Naive thymus-derived CD4-positive, alpha-beta T cell (primary cell): ENCODE measurements around the gene NDUFS8. TPM values are rescaled to one million over a fixed set of nuclear protein-coding genes. Genes with fewer than 3 reads are reported as not detected.

Source experiments
- ATAC-seq: fragments of 150-1000 bp; cut with Tn5 transposase; 2 replicates; pipeline ENCODE4 v1.10.0; 2021; ENCODE audit warnings: mild to moderate bottlenecking, moderate library complexity
- CTCF ChIA-PET: fragments of 350-600 bp; sonication (Branson Sonifier 250); formaldehyde crosslinking; loops from one replicate; lab custom pipeline; 2021; ENCODE audit warnings: antibody characterized with exemption; lab: Charles Lee
- POLR2A ChIA-PET: fragments of 350-600 bp; sonication (Branson Sonifier 250); formaldehyde crosslinking; loops from one replicate; lab custom pipeline; 2021; ENCODE audit warnings: antibody characterized with exemption, inconsistent platforms; lab: Charles Lee
- DNase-seq, 9 donors: peaks; one replicate each; pipeline versions ENCODE4 v3.0.0 to v3.0.0-alpha.2; 2020 to 2022; ENCODE audit warnings: mixed read lengths in 1 of 9
- H3K27ac ChIP-seq: one replicate; pipeline ENCODE4 v1.7.0; 2013; ENCODE audit warnings: mild to moderate bottlenecking, low read depth, low read length, moderate library complexity
- H3K27me3 ChIP-seq, 2 donors: one replicate each; pipeline ENCODE4 v1.7.0; 2013; ENCODE audit warnings: low read length in 2 of 2, mild to moderate bottlenecking in 2 of 2, moderate library complexity in 2 of 2; ENCODE audit not compliant: control insufficient read depth in 2 of 2, insufficient read depth in 2 of 2
- H3K36me3 ChIP-seq, 3 experiments: 1 replicate in 2 of 3; 2 replicates in 1 of 3; pipeline ENCODE4 v1.7.0; 2013; ENCODE audit warnings: low read length in 3 of 3, mild to moderate bottlenecking in 3 of 3, moderate library complexity in 1 of 3; ENCODE audit not compliant: insufficient read depth in 3 of 3, control insufficient read depth in 2 of 3
- H3K4me1 ChIP-seq, 2 donors: one replicate each; pipeline ENCODE4 v1.7.0; 2013; ENCODE audit warnings: low read length in 2 of 2, mild to moderate bottlenecking in 2 of 2, moderate library complexity in 1 of 2; ENCODE audit not compliant: control insufficient read depth in 2 of 2, insufficient read depth in 2 of 2
- H3K4me3 ChIP-seq: 2 replicates; pipeline ENCODE4 v1.7.0; 2013; ENCODE audit warnings: mild to moderate bottlenecking, low read length
- H3K9me3 ChIP-seq, 3 experiments: 1 replicate in 2 of 3; 2 replicates in 1 of 3; pipeline ENCODE4 v1.7.0; 2013; ENCODE audit warnings: low read length in 3 of 3; ENCODE audit not compliant: control insufficient read depth in 2 of 3
- H3K27ac Mint-ChIP-seq, 9 donors: one replicate each; pipeline ENCODE4 v1.8.0; 2020 to 2022; ENCODE audit warnings: mixed read lengths in 9 of 9, mild to moderate bottlenecking in 8 of 9, moderate library complexity in 5 of 9, inconsistent platforms in 2 of 9
- H3K27me3 Mint-ChIP-seq, 5 donors: one replicate each; pipeline ENCODE4 v1.8.0; 2021 to 2022; ENCODE audit warnings: mixed read lengths in 5 of 5, mild to moderate bottlenecking in 1 of 5
- H3K36me3 Mint-ChIP-seq, 5 donors: one replicate each; pipeline ENCODE4 v1.8.0; 2020 to 2022; ENCODE audit warnings: mixed read lengths in 5 of 5, mild to moderate bottlenecking in 3 of 5, inconsistent platforms in 1 of 5
- H3K4me1 Mint-ChIP-seq, 7 donors: one replicate each; pipeline ENCODE4 v1.8.0; 2020 to 2022; ENCODE audit warnings: mixed read lengths in 7 of 7, mild to moderate bottlenecking in 3 of 7, inconsistent platforms in 1 of 7
- H3K4me3 Mint-ChIP-seq, 10 donors: one replicate each; pipeline ENCODE4 v1.8.0; 2020 to 2022; ENCODE audit warnings: mild to moderate bottlenecking in 10 of 10, mixed read lengths in 10 of 10, moderate library complexity in 6 of 10, inconsistent platforms in 2 of 10
- H3K9me3 Mint-ChIP-seq, 11 donors: one replicate each; pipeline ENCODE4 v1.8.0; 2020 to 2022; ENCODE audit warnings: mixed read lengths in 11 of 11, mild to moderate bottlenecking in 4 of 11, inconsistent platforms in 1 of 11, moderate library complexity in 1 of 11
- intact Hi-C, 2 donors: fragments of 100-400 bp; cut with micrococcal nuclease; formaldehyde crosslinking; loops; one replicate each; pipeline ENCODE4 v1.15.1; 2023
- polyA plus RNA-seq, 2 donors: library from polyadenylated mRNA; unstranded; fragments of 300-500 nt; fragmentation: Illumina TruSeq; gene quantifications; one replicate each; pipeline ENCODE4 v1.2.3, GENCODE V29; 2021
- total RNA-seq, 6 experiments: library from RNA in 5 of 6; stranded (reverse) in 5 of 6; gene quantifications; 1 replicate in 5 of 6; 2 replicates in 1 of 6; pipeline ENCODE4 v1.2.3 and lab custom pipeline; 2021 to 2026

NDUFS8 gene
- total and polyA plus RNA-seq, 7 experiments from 2014 or later: 67.1 to 197 (median 87.6) TPM

DNA sequence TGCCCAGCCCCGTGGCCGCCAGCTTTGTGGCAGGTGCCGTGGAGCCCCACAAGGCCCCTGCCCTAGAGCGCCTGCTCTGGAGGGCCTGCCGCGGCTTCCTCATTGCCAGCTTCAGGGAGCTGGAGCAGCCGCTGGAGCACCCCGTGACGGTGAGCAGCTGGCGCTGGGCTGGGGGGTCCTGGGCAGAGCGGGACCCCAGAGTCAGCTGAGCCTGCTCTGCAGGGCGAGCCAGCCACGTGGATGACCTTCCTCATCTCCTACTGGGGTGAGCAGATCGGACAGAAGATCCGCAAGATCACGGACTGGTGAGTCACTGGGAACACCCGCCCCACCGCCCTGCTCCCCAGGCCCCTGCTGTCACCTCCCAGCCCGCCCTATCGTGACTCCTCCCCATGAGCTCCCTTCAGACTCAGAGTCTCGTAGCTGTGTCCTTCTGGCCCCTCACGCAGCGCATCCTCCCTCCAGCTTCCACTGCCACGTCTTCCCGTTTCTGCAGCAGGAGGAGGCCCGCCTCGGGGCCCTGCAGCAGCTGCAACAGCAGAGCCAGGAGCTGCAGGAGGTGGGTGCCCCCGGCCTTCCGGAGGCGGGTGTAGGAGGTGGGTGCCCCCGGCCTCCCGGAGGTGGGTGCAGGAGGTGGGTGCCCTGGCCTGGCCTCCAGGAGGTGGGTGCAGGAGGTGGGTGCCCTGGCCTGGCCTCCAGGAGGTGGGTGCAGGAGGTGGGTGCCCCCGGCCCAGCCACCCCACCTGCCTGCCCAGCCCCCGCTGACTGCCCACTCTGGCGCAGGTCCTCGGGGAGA lies 13.1 kb downstream of the NDUFS8 start:
- no peak overlapping the region for H3K27ac Mint-ChIP-seq
- no peak overlapping the region for H3K27ac ChIP-seq
- peaks cover 5 to 8% of the 10 kb centered on the region in 2 donors for H3K4me1 ChIP-seq
- H3K9me3 Mint-ChIP-seq: no peaks in the 10 kb centered on the region
- no peaks in the 10 kb centered on the region for H3K27me3 ChIP-seq
- H3K36me3 ChIP-seq: peaks cover 0 to 60% (median 0%) of the 10 kb centered on the region in 3 experiments
- no peak overlapping the region for H3K4me3 ChIP-seq
- DNase-seq: no peak
- ATAC-seq: no peak
- peaks cover 0 to 4% (median 0%) of the 10 kb centered on the region in 5 donors for H3K36me3 Mint-ChIP-seq
- intact Hi-C loops: no loop called here
- H3K9me3 ChIP-seq: no peaks in the 10 kb centered on the region
- ChIA-PET CTCF (no interaction called here), POLR2A (interaction anchor here (0.9 to 1.0 kb wide), 2 partner anchors 13 to 171 kb away, joined by 3 read pairs; partner anchors contain the start of gene NDUFS8)
- no peaks in the 10 kb centered on the region for H3K27me3 Mint-ChIP-seq
- peaks cover 6 to 17% (median 10%) of the 10 kb centered on the region in 7 donors for H3K4me1 Mint-ChIP-seq
- no peak overlapping the region for H3K4me3 Mint-ChIP-seq

DNA sequence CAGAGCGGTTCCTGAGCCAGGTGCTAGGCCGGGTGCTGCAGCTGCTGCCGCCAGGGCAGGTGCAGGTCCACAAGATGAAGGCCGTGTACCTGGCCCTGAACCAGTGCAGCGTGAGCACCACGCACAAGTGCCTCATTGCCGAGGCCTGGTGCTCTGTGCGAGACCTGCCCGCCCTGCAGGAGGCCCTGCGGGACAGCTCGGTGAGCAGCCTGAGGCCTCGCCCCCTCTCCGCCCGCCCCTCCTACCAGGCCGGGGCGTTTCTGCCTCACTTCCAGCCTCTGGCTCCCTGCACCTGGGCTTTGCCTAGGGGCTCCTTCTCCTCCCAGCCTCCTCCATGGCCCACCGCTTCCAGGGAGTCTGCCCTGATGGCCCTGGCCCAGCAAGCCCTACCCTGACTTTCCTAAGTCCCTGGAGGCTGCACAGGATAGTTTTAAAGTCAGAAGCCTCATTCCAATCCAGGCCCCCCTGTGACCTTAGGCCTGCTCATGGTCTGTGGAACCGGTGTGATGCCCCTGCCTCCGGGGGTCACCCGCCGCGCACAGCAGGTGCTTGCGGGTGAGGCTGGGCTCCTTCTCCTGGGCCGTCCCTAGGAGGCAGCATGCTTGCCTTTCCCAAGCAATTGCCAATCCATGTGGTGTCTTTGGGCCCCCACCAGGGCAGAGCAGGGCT lies 13.8 kb downstream of the NDUFS8 start:
- intact Hi-C loops: no loop called here
- Mint-ChIP-seq H3K27me3 (no peaks in the 10 kb centered on the region), H3K4me1 (peaks cover 6 to 17% (median 10%) of the 10 kb centered on the region in 7 donors), H3K36me3 (peaks cover 0 to 4% (median 0%) of the 10 kb centered on the region in 5 donors), H3K4me3 (no peak overlapping the region), H3K27ac (no peak overlapping the region), H3K9me3 (no peaks in the 10 kb centered on the region)
- Histone ChIP-seq H3K27me3 (no peaks in the 10 kb centered on the region), H3K4me3 (no peak overlapping the region), H3K27ac (no peak overlapping the region), H3K4me1 (peaks cover 5 to 8% of the 10 kb centered on the region in 2 donors), H3K9me3 (no peaks in the 10 kb centered on the region), H3K36me3 (peaks cover 0 to 67% (median 0%) of the 10 kb centered on the region in 3 experiments)
- CTCF ChIA-PET: no interaction called here
- POLR2A ChIA-PET: no interaction called here
- no peak for DNase-seq
- ATAC-seq: no peak

- Mint-ChIP-seq H3K9me3 (no peaks in the 10 kb centered on the region), H3K4me3 (no peak overlapping the region), H3K27ac (no peak overlapping the region), H3K4me1 (peaks cover 5 to 13% (median 6%) of the 10 kb centered on the region in 7 donors), H3K27me3 (no peaks in the 10 kb centered on the region), H3K36me3 (peaks cover 0 to 4% (median 0%) of the 10 kb centered on the region in 5 donors)
- H3K27ac ChIP-seq: no peak overlapping the region
- no peak overlapping the region for H3K4me3 ChIP-seq
- ATAC-seq: no peak
- intact Hi-C loops: no loop called here
- no peaks in the 10 kb centered on the region for H3K27me3 ChIP-seq
- CTCF ChIA-PET: no interaction called here
- H3K4me1 ChIP-seq: peaks cover 5 to 6% of the 10 kb centered on the region in 2 donors
- peaks cover 0 to 74% (median 0%) of the 10 kb centered on the region in 3 experiments for H3K36me3 ChIP-seq
- no peak for DNase-seq
- H3K9me3 ChIP-seq: no peaks in the 10 kb centered on the region
- POLR2A ChIA-PET: no interaction called here
Observed at GRCh38 chr11:68044898-68045351, 14.4 kb downstream of the NDUFS8 start.

- CTCF ChIA-PET: interaction anchor here (0.7 kb wide), 1 partner anchor 33 kb away, joined by 3 read pairs; no protein-coding TSS in a partner anchor
- no peak overlapping the region for H3K27ac Mint-ChIP-seq
- intact Hi-C loops: no loop called here
Observed at GRCh38 chr11:68047437-68048290, 17.2 kb downstream of the NDUFS8 start.

DNA sequence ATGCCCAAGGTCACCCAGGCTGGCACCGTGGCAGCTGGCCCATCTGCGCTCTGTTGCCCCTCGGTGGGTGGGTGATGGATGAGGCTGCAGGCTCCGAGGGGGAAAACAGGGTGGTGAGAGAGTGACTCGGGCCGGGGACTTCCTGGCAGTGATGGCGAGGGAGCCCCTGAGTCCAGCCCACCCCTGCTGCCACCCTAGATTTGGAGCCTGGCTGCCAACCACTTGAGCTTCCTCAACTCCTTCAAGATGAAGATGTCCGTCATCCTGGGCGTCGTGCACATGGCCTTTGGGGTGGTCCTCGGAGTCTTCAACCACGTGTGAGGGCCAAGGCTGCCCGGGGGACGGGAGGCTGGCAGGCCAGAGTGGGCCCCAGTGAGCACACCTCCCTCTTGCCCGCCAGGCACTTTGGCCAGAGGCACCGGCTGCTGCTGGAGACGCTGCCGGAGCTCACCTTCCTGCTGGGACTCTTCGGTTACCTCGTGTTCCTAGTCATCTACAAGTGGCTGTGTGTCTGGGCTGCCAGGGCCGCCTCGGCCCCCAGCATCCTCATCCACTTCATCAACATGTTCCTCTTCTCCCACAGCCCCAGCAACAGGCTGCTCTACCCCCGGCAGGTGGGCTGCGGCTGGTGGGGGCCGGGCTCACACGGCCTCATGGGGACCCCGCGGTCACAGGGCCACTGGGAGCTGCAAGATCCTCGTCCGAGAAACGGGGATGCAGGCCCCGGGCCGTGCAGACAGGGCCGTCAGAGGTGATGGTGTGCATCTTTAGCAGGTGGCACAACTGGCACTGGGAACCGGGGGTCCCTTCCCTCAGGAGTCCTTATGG lies 18.4 kb downstream of the NDUFS8 start:
- Histone ChIP-seq H3K4me1 (no peaks in the 10 kb centered on the region), H3K4me3 (no peak overlapping the region), H3K27ac (no peak overlapping the region), H3K27me3 (no peaks in the 10 kb centered on the region), H3K36me3 (peaks cover 0 to 91% (median 13%) of the 10 kb centered on the region in 3 experiments), H3K9me3 (no peaks in the 10 kb centered on the region)
- H3K4me3 Mint-ChIP-seq: no peak overlapping the region
- no peaks in the 10 kb centered on the region for H3K27me3 Mint-ChIP-seq
- intact Hi-C loops: no loop called here
- ChIA-PET POLR2A (no interaction called here), CTCF (no interaction called here)
- no peaks in the 10 kb centered on the region for H3K4me1 Mint-ChIP-seq
- H3K36me3 Mint-ChIP-seq: peaks cover 0 to 4% (median 0%) of the 10 kb centered on the region in 5 donors
- ATAC-seq (no peak), DNase-seq (no peak)
- H3K9me3 Mint-ChIP-seq: no peaks in the 10 kb centered on the region
- H3K27ac Mint-ChIP-seq: no peak overlapping the region

More at GRCh38 chr11:68047437-68048290, 17.2 kb downstream of the NDUFS8 start:
- Mint-ChIP-seq H3K36me3 (peaks cover 0 to 4% (median 0%) of the 10 kb centered on the region in 5 donors), H3K4me3 (no peak overlapping the region), H3K27me3 (no peaks in the 10 kb centered on the region), H3K4me1 (no peaks in the 10 kb centered on the region), H3K9me3 (no peaks in the 10 kb centered on the region)
- Histone ChIP-seq H3K4me3 (no peak overlapping the region), H3K27ac (no peak overlapping the region), H3K9me3 (no peaks in the 10 kb centered on the region), H3K4me1 (no peaks in the 10 kb centered on the region), H3K36me3 (peaks cover 0 to 97% (median 13%) of the 10 kb centered on the region in 3 experiments), H3K27me3 (no peaks in the 10 kb centered on the region)
- POLR2A ChIA-PET: no interaction called here
- no peak for ATAC-seq
- no peak for DNase-seq
